GM11168 (cell line): ENCODE results near the gene SPG7.
"Not testable (repeated sequence)": the region's sequence is repeated elsewhere in the genome, so short reads cannot be mapped to it uniquely, and the experiment has no call there.

Experiments used
- in situ Hi-C: fragments of 300-500 bp; cut with MboI; formaldehyde crosslinking; loops from one replicate; pipeline ENCODE4 v1.12.0; 2022; ENCODE audit warnings: low sequenced_read_pairs; ENCODE audit not compliant: unreplicated experiment

The SPG7 gene

GRCh38 chr16:89507834-89508590 is at the start of gene SPG7:
Gene SPG7, plus strand, starts transcription at chr16:89508403. Its CDS starts 15 bp downstream, at chr16:89508418.
- in situ Hi-C loops: no loop called here

DNA sequence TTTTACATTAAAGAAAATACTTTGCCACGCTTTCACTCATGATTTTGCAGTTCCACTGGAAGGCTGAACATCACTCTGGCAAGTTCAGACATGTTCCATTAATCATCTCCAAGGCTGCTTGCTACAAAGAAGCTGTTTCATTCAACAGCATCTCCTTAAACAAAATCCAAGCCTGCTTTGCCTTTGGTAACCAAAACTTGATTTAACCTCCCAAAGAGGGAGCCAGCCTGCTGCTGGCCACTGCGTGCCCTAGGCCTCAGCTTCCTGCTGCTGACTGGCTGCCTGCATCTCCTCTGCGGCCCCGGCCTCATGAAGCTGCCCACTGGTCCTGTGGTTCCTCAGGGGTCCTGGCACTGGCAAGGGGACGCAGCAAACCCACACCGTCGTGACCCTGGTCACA is 49.7 kb upstream of the SPG7 start:
- in situ Hi-C loops: no loop called here

DNA sequence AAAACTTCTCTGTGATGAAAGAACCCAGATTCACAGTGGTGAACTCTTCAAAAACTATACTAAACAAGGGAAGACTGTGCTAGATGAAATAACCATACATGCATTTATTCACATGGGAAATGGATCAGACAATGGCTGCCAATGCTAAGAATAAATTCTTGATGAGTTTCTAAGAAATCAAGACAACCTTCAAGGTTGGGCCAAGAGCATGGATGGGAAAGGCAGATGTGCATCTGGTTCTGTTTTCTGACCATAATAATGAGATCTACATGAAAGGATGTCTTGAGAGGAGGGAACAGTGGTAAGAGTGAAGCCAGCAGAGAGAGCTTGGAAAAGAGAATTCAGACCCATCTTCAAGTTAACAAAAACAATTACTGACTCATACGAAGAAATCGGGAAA is 49.2 kb upstream of the SPG7 start:
- in situ Hi-C loops: no loop called here

GRCh38 chr16:89460556-89460955 is 47.6 kb upstream of the SPG7 start:
- in situ Hi-C loops: no loop called here

- in situ Hi-C loops: not testable (repeated sequence)
These were observed 46.3 kb upstream of the SPG7 start for GRCh38 chr16:89461890-89462289.

GRCh38 chr16:89462639-89463038 is 45.6 kb upstream of the SPG7 start:
- in situ Hi-C loops: not testable (repeated sequence)

DNA sequence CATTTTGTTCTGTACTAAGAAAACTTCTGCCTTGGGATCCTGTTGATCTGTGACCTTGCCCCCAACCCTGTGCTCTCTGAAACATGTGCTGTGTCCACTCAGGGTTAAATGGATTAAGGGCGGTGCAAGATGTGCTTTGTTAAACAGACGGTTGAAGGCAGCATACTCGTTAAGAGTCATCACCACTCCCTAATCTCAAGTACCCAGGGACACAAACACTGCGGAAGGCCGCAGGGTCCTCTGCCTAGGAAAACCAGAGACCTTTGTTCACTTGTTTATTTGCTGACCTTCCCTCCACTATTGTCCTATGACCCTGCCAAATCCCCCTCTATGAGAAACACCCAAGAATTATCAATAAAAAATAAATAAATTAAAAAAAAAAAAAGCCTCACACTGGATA is 44.9 kb upstream of the SPG7 start:
- in situ Hi-C loops: not testable (repeated sequence)

DNA sequence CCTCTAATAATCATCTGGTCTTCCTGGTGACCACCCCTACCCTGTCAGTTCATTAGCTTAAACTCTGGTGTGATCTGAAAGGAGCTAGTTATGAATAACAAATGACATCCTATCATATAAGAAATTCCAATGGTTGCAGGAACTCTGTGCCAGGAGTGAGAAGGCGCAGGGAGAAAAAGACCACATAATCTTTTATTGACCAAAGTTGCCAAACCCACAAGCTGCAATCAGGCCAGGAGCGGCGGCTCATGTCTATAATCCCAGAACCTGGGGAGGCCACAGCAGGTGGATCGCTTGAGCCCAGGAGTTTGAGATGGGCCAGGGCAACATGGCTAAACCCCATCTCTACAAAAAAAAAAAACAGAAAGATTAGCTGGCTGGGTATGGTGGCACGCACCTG is 41.3 kb upstream of the SPG7 start:
- in situ Hi-C loops: no loop called here

DNA sequence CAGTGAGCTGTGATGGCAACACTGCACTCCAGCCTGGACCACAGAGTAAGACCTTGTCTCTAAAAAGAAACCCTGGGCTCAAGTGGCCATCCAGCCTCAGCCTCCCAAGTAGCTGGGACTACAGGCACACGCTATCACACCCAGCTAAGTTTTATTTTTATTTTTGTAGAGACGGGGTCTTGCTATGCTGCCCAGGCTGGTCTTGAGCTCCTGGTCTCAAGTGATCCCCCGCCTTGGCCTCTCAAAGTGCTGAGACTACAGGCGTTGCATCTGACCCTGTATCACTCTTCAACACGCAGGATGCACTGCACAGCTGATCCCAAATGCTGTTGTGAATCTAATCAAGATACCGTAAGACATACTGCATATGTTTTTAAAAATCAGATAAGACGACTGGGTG is 40.8 kb upstream of the SPG7 start:
- in situ Hi-C loops: no loop called here

DNA sequence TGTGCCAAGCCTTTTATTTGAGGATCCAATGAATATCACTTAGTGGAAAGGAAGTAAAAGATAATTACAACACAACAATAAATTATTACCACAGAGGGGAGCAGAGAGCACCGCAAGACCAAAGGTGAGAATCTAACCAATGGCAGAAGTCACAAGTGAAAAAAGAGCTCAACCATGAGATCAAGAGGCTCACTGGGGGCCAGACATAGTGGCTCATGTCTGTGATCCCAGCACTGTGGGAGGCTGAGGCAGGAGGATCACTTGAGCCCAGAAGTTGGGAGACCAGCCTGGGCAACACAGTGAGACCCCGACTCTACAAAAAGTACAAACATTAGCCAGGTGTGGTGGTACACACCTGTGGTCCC is 35.5 kb upstream of the SPG7 start:
- in situ Hi-C loops: no loop called here

DNA sequence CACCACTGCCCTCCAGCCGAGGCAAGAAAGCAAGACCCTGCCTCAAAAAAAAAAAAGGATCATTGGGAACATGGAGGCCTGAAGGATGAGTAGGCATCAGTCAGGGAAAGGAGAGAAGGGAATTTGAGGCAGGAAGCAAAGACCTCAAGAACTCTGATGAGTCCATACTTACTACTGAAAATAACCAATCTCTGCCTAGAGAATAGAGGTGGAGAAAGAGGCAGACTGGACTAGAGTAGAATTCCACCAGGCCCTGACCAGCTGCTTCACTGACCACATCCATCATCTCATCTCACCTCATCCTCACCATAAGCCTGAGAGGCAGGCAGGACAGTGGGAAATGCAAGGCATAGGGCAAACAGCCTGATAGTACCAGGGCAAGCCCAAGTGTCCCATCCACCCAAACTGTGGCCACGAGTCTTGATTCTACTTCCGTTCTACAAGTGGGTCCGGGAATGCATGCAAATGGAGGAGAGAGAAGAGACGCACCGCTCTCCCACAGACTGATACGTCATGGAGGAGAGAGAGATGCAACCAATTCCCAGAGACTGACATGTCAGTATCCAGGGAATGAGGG is 35.0 kb upstream of the SPG7 start:
- in situ Hi-C loops: no loop called here

DNA sequence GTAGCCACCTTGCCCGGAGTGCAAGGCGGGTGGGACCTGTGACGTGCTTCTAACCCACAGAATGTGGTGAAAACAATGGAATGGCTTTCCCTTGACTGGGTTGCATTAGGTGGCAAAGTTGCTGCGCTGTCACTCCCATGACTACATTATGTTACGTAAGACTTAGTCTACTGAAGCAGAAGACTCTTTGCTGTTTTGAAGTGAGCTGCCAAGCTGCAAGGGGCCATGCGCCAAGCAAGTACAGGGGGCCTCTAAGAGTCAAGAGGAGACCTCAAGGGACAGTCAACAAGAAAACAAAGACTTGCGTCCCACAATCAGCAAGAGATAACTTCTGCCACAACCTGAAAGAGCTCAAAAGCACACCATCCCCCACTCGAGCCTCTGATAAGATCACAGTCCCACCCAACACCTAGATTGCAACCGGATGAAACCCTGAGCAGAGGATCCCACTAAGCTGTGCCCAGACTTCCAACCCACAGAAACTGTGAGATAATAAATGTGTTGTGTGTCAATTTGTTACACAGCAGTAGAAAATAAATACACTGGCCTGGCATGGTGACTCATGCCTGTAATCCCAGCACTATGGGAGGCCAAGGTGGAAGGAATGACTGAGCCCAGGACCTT is 34.3 kb upstream of the SPG7 start:
- in situ Hi-C loops: no loop called here

DNA sequence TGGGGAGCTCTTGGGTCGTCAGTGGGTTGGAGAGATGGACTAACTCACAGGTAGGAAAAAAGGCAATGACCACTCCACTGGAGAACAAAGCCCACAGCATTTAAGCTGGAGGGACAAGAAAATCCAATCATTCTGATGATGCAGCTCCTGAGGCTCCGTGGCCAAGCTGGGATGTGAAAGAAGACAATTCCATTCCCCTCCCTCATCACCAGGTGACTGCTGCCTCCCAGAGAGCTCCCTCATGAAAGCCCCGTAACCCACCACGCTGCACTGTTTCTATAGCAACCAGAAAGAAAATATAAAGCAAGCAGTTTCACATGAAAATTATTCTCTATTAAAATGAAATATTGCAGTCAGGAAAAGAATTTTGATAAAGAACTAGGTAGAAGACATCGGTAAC is 33.1 kb upstream of the SPG7 start:
- in situ Hi-C loops: no loop called here

DNA sequence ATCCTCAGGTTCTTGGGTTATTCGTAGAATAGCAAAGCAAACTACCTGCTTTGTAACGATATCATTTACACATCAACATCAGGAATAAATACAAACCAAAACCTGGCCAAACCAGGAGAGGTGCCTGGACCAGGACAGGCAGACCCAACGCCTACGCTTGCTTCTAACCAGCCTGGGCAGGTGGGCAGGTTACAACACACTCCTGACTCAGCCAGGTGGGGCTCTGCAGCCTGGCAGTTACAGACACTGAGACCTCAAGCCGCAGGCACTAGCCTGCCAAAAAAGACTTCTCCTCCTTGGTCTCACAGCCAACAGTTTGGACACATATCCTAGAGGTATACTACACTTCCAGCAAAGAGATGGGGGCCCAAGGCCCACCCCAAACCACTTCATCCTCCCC is 31.8 kb upstream of the SPG7 start:
- in situ Hi-C loops: no loop called here

DNA sequence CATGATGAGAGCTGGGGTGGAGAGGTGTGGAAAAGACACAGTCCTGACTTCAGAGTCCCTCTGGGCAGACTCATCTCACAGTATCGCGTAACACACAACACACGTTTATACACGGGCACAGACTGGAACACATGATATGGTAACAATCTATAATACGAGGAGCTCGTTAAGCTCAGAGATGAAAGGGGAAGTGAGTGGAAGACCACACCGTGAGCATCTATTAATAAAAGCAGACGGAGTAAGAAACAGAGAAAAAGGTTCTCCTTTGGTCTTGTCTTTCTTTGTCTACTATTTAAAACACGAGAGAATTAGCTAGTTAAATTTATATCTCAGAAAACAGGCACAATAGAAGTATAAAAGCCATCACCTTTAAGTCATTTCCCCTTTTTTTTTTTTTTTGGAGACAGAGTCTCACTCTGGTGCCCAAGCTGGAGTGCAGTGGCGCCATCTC is 31.4 kb upstream of the SPG7 start:
- in situ Hi-C loops: no loop called here

- in situ Hi-C loops: no loop called here
These were observed 29.5 kb upstream of the SPG7 start for GRCh38 chr16:89478576-89479221.

DNA sequence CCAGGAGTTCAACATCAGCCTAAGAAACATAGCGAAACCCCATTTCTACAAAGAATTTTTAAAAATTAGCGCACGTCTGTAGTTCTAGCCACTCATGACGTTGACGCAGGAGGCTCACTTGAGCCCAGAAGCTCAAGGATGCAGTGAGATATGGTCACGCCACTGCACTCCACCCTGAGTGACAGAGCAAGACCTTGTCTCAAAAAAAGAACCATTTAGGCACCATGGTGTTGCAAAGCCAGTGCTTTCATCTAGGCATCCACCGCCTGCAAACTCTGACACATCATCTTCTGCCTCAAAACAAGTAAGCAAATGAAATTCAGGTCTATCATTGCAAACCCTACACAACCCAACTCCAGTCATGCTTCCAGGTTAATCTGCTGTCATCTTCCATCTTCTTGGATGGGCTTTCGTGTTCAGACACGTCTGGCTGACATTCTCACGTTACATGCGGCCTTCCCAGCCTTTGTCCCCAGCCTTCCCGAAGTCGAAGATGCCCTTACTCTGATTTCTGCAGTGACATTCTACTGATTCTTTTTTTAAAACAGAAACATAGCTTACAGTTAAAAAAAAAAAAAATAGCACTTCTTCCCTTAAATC is 26.7 kb upstream of the SPG7 start:
- in situ Hi-C loops: loop anchor here (5.0 to 10.0 kb wide), 2 partner anchors 34 to 147 kb away; no protein-coding TSS in a partner anchor

GRCh38 chr16:89482150-89482816 is 25.9 kb upstream of the SPG7 start:
- in situ Hi-C loops: loop anchor here (5.0 to 10.0 kb wide), 2 partner anchors 35 to 147 kb away; no protein-coding TSS in a partner anchor

GRCh38 chr16:89482817-89483205 is 25.4 kb upstream of the SPG7 start:
- in situ Hi-C loops: loop anchor here (5.0 to 10.0 kb wide), 2 partner anchors 36 to 148 kb away; no protein-coding TSS in a partner anchor

DNA sequence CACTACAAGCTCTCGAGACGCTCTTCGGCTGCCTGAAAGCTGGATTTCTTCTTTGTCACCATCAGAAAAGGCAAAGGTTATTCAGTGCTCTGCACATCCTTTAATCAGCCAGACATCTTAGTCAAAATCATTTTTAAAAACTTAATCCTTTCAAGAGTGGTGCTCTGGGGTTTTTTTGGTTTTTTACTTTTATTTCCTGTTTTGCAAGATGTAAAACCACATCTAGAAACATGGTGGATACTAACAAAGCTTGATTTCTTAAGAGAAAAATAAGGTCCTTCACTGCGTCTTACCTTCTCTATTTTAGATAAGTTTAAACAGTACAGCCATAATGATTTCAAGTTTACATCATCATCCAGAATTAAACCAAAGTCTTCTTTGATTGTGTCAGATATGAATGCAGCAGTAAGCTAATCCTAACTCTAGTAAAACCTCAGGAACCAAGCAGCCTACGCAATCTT is 24.1 kb upstream of the SPG7 start:
- in situ Hi-C loops: loop anchor here (5.0 to 10.0 kb wide), 2 partner anchors 37 to 149 kb away; no protein-coding TSS in a partner anchor
